HCT116 (cell line): ENCODE measurements around the gene ZBTB21. TPM values are rescaled to one million over a fixed set of nuclear protein-coding genes. Genes with fewer than 3 reads are reported as not detected.

Experiments used
- ATAC-seq: fragments of 200-7000 bp; cut with Tn5 transposase; 2 replicates; pipeline ENCODE4 v1.9.1; 2020; ENCODE audit warnings: mild to moderate bottlenecking, moderate library complexity
- BruUV-seq: library from RNA; stranded (reverse); fragments of 400-500 nt; replicated peaks from 2 replicates; lab custom pipeline; 2021; lab: Mats Ljungman, UMichigan
- CTCF ChIA-PET: fragments of 300-600 bp; sonication (Branson Sonifier 250); formaldehyde crosslinking; loops from one replicate; lab custom pipeline; 2021; ENCODE audit warnings: antibody characterized with exemption; lab: Charles Lee
- POLR2A ChIA-PET: fragments of 300-600, 350-600 bp; sonication (Branson Sonifier 250); formaldehyde crosslinking; loops from one replicate; lab custom pipeline; 2021; ENCODE audit warnings: antibody characterized with exemption; lab: Charles Lee
- RAD21 ChIA-PET, 2 experiments: fragments of 300-600 bp; sonication (Branson Sonifier 250); formaldehyde crosslinking; loops; one replicate each; lab custom pipeline; 2023; ENCODE audit warnings: low total read pairs in 2 of 2; ENCODE audit not compliant: uncharacterized antibody in 2 of 2, unreplicated experiment in 2 of 2, low non-redundant PET in 1 of 2; lab: Charles Lee
- DNase-seq: peaks from one replicate; pipeline ENCODE4 v3.0.0-alpha.2; 2010; ENCODE audit warnings: low read depth, low spot score
- H2AFZ ChIP-seq: fragments of 200-600 bp; shearing (Covaris generic), sonication (generic); 2 replicates; pipeline ENCODE4 v1.6.1; 2017; ENCODE audit warnings: low read depth, mixed run types, mixed read lengths, antibody characterized with exemption, low read length; ENCODE audit not compliant: poor library complexity, severe bottlenecking
- H3K27ac ChIP-seq: 2 replicates; pipeline ENCODE4 v1.5.1; 2012; ENCODE audit warnings: low read depth, low read length
- H3K27me3 ChIP-seq: fragments of 200-600 bp; sonication (generic); 2 replicates; pipeline ENCODE4 v1.6.1; 2016; ENCODE audit warnings: mixed run types, low read length, mixed read lengths; ENCODE audit not compliant: insufficient read depth
- H3K36me3 ChIP-seq, 2 experiments: fragments of 200-500 bp in 1 of 2; fragments of 200-600 bp in 1 of 2; sonication (Bioruptor generic) in 1 of 2; sonication (generic) in 1 of 2; 2 replicates each; pipeline versions ENCODE4 v1.5.1 to v1.6.1; 2014 to 2016; ENCODE audit warnings: low read length in 2 of 2, inconsistent platforms in 1 of 2, mixed read lengths in 1 of 2, mixed run types in 1 of 2; ENCODE audit not compliant: insufficient read depth in 2 of 2, control insufficient read depth in 1 of 2
- H3K4me1 ChIP-seq, 2 experiments: fragments of 200-600 bp in 1 of 2; sonication (generic) in 1 of 2; 2 replicates each; pipeline versions ENCODE4 v1.5.1 to v1.6.1; 2012 to 2017; ENCODE audit warnings: low read length in 2 of 2, inconsistent platforms in 1 of 2, mild to moderate bottlenecking in 1 of 2, mixed read lengths in 1 of 2, mixed run types in 1 of 2, moderate library complexity in 1 of 2; ENCODE audit not compliant: insufficient read depth in 2 of 2, control insufficient read depth in 1 of 2
- H3K4me2 ChIP-seq: fragments of 200-600 bp; sonication (generic); 2 replicates; pipeline ENCODE4 v1.6.1; 2017; ENCODE audit warnings: mixed run types, low read length, mixed read lengths
- H3K4me3 ChIP-seq, 2 experiments: fragments of 200-600 bp in 1 of 2; sonication (generic) in 1 of 2; replicated peaks in 1 of 2; 2 replicates each; pipeline ENCODE4 v1.5.1; 2011 to 2016; ENCODE audit warnings: low read length in 2 of 2, control low read depth in 1 of 2, low read depth in 1 of 2, mild to moderate bottlenecking in 1 of 2, mixed read lengths in 1 of 2, mixed run types in 1 of 2
- H3K79me2 ChIP-seq: fragments of 200-600 bp; sonication (generic); 2 replicates; pipeline ENCODE4 v1.6.1; 2017; ENCODE audit warnings: mild to moderate bottlenecking, mixed run types, low read length, moderate library complexity, mixed read lengths; ENCODE audit not compliant: insufficient read depth
- H3K9ac ChIP-seq: fragments of 200-600 bp; sonication (generic); 2 replicates; pipeline ENCODE4 v1.6.1; 2016; ENCODE audit warnings: low read length, mixed read lengths
- H3K9me2 ChIP-seq: fragments of 200-600 bp; sonication (generic), shearing (Covaris generic); 2 replicates; pipeline ENCODE4 v1.6.1; 2017; ENCODE audit warnings: mixed run types, mild to moderate bottlenecking, moderate library complexity; ENCODE audit not compliant: insufficient read depth
- H3K9me3 ChIP-seq, 2 experiments: fragments of 200-500 bp in 1 of 2; fragments of 200-600 bp in 1 of 2; sonication (Bioruptor generic) in 1 of 2; sonication (generic) in 1 of 2; 2 replicates each; pipeline ENCODE4 v1.6.1; 2014 to 2017; ENCODE audit warnings: low read length in 2 of 2, mixed read lengths in 2 of 2, inconsistent platforms in 1 of 2, low read depth in 1 of 2, mild to moderate bottlenecking in 1 of 2, mixed run types in 1 of 2, moderate library complexity in 1 of 2; ENCODE audit not compliant: control insufficient read depth in 1 of 2, insufficient read depth in 1 of 2
- H4K20me1 ChIP-seq: fragments of 200-600 bp; sonication (generic), shearing (Covaris generic); 2 replicates; pipeline ENCODE4 v1.6.1; 2017; ENCODE audit warnings: mixed run types, mild to moderate bottlenecking, moderate library complexity; ENCODE audit not compliant: insufficient read depth
- CBX3 ChIP-seq: IDR thresholded peaks from 2 replicates; pipeline ENCODE4 v1.6.1; 2012; ENCODE audit warnings: low read depth
- EZH2 ChIP-seq: fragments of 200-600 bp; sonication (generic); IDR thresholded peaks from 2 replicates; pipeline ENCODE4 v1.6.1; 2017; ENCODE audit warnings: antibody characterized with exemption, mixed run types
- FOSL1 ChIP-seq: IDR thresholded peaks from 2 replicates; pipeline ENCODE4 v1.6.1; 2012; ENCODE audit warnings: low read depth
- POLR2A ChIP-seq: IDR thresholded peaks from 2 replicates; pipeline ENCODE4 v1.7.0; 2011; ENCODE audit warnings: borderline replicate concordance; ENCODE audit not compliant: insufficient read depth, insufficient read length; ENCODE audit errors: extremely low read depth
- SIN3A ChIP-seq: IDR thresholded peaks from 2 replicates; pipeline ENCODE4 v1.6.1; 2012; ENCODE audit warnings: low read depth
- SRF ChIP-seq: IDR thresholded peaks from 2 replicates; pipeline ENCODE4 v1.6.1; 2012; ENCODE audit warnings: low read depth
- ZNF274 ChIP-seq: fragments of 200-500 bp; sonication (Bioruptor generic); IDR thresholded peaks from 2 replicates; pipeline ENCODE4 v1.6.1; 2014; ENCODE audit warnings: mild to moderate bottlenecking, low read depth, low read length, inconsistent platforms
- intact Hi-C: fragments of 100-400 bp; cut with micrococcal nuclease; formaldehyde crosslinking; loops from 2 replicates; pipeline ENCODE4 v1.10.0; 2022
- total RNA-seq: library from RNA; stranded (reverse); gene quantifications from one replicate; pipeline ENCODE4 v1.2.1, GENCODE V29; 2021; ENCODE audit not compliant: unreplicated experiment
- TF ChIP-seq, protein P1 (sequence below): IDR thresholded peaks from 2 replicates; pipeline ENCODE4 v1.6.1; 2012
- TF ChIP-seq, protein P2 (sequence below): IDR thresholded peaks from 2 replicates; pipeline ENCODE4 v1.6.1; 2012

The ZBTB21 gene
- total RNA-seq, 1 experiment from 2014 or later, result 28.7 TPM

- TF ChIP-seq, protein P1, sequence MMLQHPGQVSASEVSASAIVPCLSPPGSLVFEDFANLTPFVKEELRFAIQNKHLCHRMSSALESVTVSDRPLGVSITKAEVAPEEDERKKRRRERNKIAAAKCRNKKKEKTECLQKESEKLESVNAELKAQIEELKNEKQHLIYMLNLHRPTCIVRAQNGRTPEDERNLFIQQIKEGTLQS, result no peak
- TF ChIP-seq ZNF274, result no peak
- no peak for TF ChIP-seq SIN3A
- TF ChIP-seq POLR2A, result no peak
Observed at GRCh38 chr21:42056996-42057689, 47.0 kb upstream of the ZBTB21 start (continued).

DNA sequence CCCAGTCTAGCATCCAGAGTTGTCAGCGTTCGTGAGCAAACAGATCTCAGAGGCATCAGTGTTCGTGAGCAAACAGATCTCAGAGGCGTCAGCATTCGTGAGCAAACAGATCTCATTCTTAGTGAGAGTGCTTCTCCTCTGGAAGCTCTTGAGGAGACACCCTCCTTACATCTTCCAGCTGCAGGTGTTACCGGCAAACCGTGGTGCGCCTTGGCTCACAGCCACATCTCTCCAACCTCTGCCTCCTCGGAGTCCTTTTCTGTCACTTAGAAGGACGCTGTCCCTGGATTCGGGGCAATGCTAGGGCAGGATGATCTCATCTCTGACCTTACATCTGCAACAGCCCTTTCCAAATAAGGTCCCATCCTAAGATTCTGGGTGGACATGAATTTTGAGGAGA, 46.3 kb upstream of the ZBTB21 start:
- no TSS peak for BruUV-seq
- POLR2A ChIA-PET, result no interaction called here
- ATAC-seq, result no peak
- no peak overlapping the region for H3K4me2 ChIP-seq
- H3K4me3 ChIP-seq, result no peak overlapping the region
- H3K9me3 ChIP-seq, result no peaks in the 10 kb centered on the region
- no peak for DNase-seq
- H3K9me2 ChIP-seq, result no peaks in the 10 kb centered on the region
- intact Hi-C loops, result no loop called here
- H3K4me1 ChIP-seq, result no peaks in the 10 kb centered on the region; a peak in 1 of 4 replicates
- H3K79me2 ChIP-seq, result no peaks in the 10 kb centered on the region
- RAD21 ChIA-PET, result no interaction called here
- CTCF ChIA-PET, result no interaction called here
- TF ChIP-seq, protein P1, result no peak
- no peak for TF ChIP-seq ZNF274
- TF ChIP-seq, all 23 proteins: peak for 0
- Histone ChIP-seq H3K27ac (no peak overlapping the region), H3K9ac (no peak overlapping the region), H2AFZ (no peak overlapping the region), H4K20me1 (no peaks in the 10 kb centered on the region), H3K36me3 (no peaks in the 10 kb centered on the region), H3K27me3 (peaks cover 2% of the 10 kb centered on the region; the same call in 1 of the 2 replicates)

DNA sequence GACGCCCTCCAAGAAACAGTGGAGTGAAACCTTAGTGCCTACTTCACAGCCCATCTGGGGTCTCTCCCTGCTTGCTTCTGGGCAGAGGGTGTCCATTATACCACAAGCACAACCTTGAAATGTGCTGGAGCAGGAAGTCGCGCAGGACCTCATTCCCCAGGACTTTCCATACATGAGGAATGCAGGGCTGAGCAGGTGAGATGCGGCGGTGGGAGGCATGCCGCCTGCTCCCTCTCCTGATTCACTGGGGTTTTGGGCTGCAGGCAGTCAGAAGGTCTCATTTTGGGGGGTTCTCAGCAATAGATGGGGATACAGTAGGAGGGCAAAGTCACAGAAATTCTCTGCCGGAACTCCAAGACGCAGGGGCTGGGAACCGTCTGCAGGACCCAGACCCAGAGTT, 45.3 kb upstream of the ZBTB21 start:
- H3K9me3 ChIP-seq, result no peaks in the 10 kb centered on the region
- H3K79me2 ChIP-seq, result no peaks in the 10 kb centered on the region
- CTCF ChIA-PET, result no interaction called here
- H2AFZ ChIP-seq, result no peak overlapping the region
- no peaks in the 10 kb centered on the region for H4K20me1 ChIP-seq
- no peak for DNase-seq
- H3K4me1 ChIP-seq, result no peaks in the 10 kb centered on the region; a peak in 1 of 4 replicates
- no peaks in the 10 kb centered on the region for H3K36me3 ChIP-seq
- RAD21 ChIA-PET, result no interaction called here
- TF ChIP-seq, protein P2, sequence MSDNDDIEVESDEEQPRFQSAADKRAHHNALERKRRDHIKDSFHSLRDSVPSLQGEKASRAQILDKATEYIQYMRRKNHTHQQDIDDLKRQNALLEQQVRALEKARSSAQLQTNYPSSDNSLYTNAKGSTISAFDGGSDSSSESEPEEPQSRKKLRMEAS, result no peak
- TF ChIP-seq SRF (no peak), EZH2 (no peak), FOSL1 (no peak), CBX3 (no peak)
- BruUV-seq, result no TSS peak
- no peak overlapping the region for H3K4me3 ChIP-seq
- H3K9ac ChIP-seq, result no peak overlapping the region
- POLR2A ChIA-PET, result no interaction called here
- H3K27me3 ChIP-seq, result peaks cover 2% of the 10 kb centered on the region; the same call in 1 of the 2 replicates
- no peaks in the 10 kb centered on the region for H3K9me2 ChIP-seq
- intact Hi-C loops, result no loop called here
- H3K4me2 ChIP-seq, result no peak overlapping the region
- ATAC-seq, result no peak
- no peak overlapping the region for H3K27ac ChIP-seq
